ENCODE measurements around the gene PPM1N.

PPM1N gene

GRCh38 chr19:45492627-45493470, 5.4 kb upstream of the PPM1N start:
- DNase-seq, result peak; percentile 66

- no peak for DNase-seq
Measured at GRCh38 chr19:45494261-45494916, 3.9 kb upstream of the PPM1N start.

GRCh38 chr19:45495178-45495577, 3.1 kb upstream of the PPM1N start:
- no peak for DNase-seq

- DNase-seq, result no peak
Measured at GRCh38 chr19:45496349-45496953, 1.8 kb upstream of the PPM1N start.

GRCh38 chr19:45497791-45498190, 452 bp upstream of the PPM1N start:
- DNase-seq, result no peak

GRCh38 chr19:45499196-45500180, 1.2 kb downstream of the PPM1N start:
- peak; percentile 47 for DNase-seq

GRCh38 chr19:45500918-45501729, 2.9 kb downstream of the PPM1N start:
- peak; percentile 35 for DNase-seq

- no peak for DNase-seq
Measured at GRCh38 chr19:45501730-45502014, 3.4 kb downstream of the PPM1N start.

GRCh38 chr19:45502111-45502510, 3.9 kb downstream of the PPM1N start:
- DNase-seq, result no peak

GRCh38 chr19:45503909-45504308, 5.7 kb downstream of the PPM1N start:
- no peak for DNase-seq

GRCh38 chr19:45505151-45505995, 7.1 kb downstream of the PPM1N start:
- DNase-seq, result peak; percentile 54

- no peak for DNase-seq
Measured at GRCh38 chr19:45505996-45506245, 7.7 kb downstream of the PPM1N start.

- peak; percentile 94 for DNase-seq
Measured at GRCh38 chr19:45506246-45506988, 8.2 kb downstream of the PPM1N start.

- DNase-seq, result peak; percentile 89
Measured at GRCh38 chr19:45506989-45507871, 9.0 kb downstream of the PPM1N start, which contains the start of gene VASP. Gene VASP (plus strand): TSS chr19:45507479. CDS start chr19:45507772, 293 bp downstream.

GRCh38 chr19:45507872-45508416, 9.7 kb downstream of the PPM1N start:
- no peak for DNase-seq

- peak; percentile 49 for DNase-seq
Measured at GRCh38 chr19:45508417-45508860, 10.2 kb downstream of the PPM1N start.

GRCh38 chr19:45508861-45509691, 10.8 kb downstream of the PPM1N start:
- DNase-seq, result peak; percentile 74

GRCh38 chr19:45509692-45510015, 11.4 kb downstream of the PPM1N start:
- DNase-seq, result no peak

All from fibroblast of skin of right biceps (primary cell).